Endothelial cell of umbilical vein (primary cell): ENCODE data around the gene P2RX1. TPM values are rescaled to one million over a fixed set of nuclear protein-coding genes. Genes with fewer than 3 reads are reported as not detected.

Source experiments
- BruUV-seq: library from RNA; stranded (reverse); fragments of 400-500 nt; replicated peaks from 2 replicates; lab custom pipeline; 2021; lab: Mats Ljungman, UMichigan
- CTCF ChIA-PET: fragments of 300-600, 350-600 bp; sonication (Branson Sonifier 250); formaldehyde crosslinking; loops from one replicate; lab custom pipeline; 2021; ENCODE audit warnings: antibody characterized with exemption, inconsistent platforms; lab: Charles Lee
- POLR2A ChIA-PET: fragments of 300-600, 350-600 bp; sonication (Branson Sonifier 250); formaldehyde crosslinking; loops from one replicate; lab custom pipeline; 2021; ENCODE audit warnings: antibody characterized with exemption, inconsistent platforms; lab: Charles Lee
- DNase-seq: peaks from one replicate; pipeline ENCODE4 v3.0.0-alpha.2; 2011; ENCODE audit warnings: low read depth, low spot score
- FAIRE-seq: peaks from 2 replicates; lab custom pipeline; 2011; peaks lifted over from hg19 to GRCh38; lab: Jason Lieb, UNC
- H2AFZ ChIP-seq: 2 replicates; pipeline ENCODE4 v1.6.0; 2012; ENCODE audit warnings: low read depth, low read length, control low read depth, inconsistent platforms
- H3K27ac ChIP-seq: 2 replicates; pipeline ENCODE4 v1.5.1; 2011; ENCODE audit warnings: low read depth, mild to moderate bottlenecking, control low read depth, low read length, moderate library complexity; ENCODE audit not compliant: insufficient read depth
- H3K27me3 ChIP-seq, 2 experiments: 2 replicates each; pipeline versions ENCODE4 v1.6.0 to v1.6.1; 2011; ENCODE audit warnings: low read length in 2 of 2, mixed read lengths in 1 of 2; ENCODE audit not compliant: control insufficient read depth in 2 of 2, insufficient read depth in 2 of 2
- H3K36me3 ChIP-seq, 2 experiments: 2 replicates in 1 of 2; 3 replicates in 1 of 2; pipeline ENCODE4 v1.5.1; 2011; ENCODE audit warnings: low read length in 2 of 2, mild to moderate bottlenecking in 1 of 2, moderate library complexity in 1 of 2; ENCODE audit not compliant: control insufficient read depth in 2 of 2, insufficient read depth in 2 of 2; ENCODE audit errors: extremely low read depth in 1 of 2
- H3K4me1 ChIP-seq: 3 replicates; pipeline ENCODE4 v1.5.1; 2011; ENCODE audit warnings: mild to moderate bottlenecking, low read length; ENCODE audit not compliant: control insufficient read depth, insufficient read depth; ENCODE audit errors: extremely low read depth
- H3K4me2 ChIP-seq: 2 replicates; pipeline ENCODE4 v1.6.1; 2011; ENCODE audit warnings: low read length, control low read depth, mixed read lengths; ENCODE audit not compliant: insufficient read depth
- H3K4me3 ChIP-seq, 3 experiments: fragments of 200-600 bp in 1 of 3; sonication (generic), shearing (Covaris generic) in 1 of 3; replicated peaks in 1 of 3; 2 replicates each; pipeline ENCODE4 v1.5.1; 2011 to 2016; ENCODE audit warnings: control low read depth in 3 of 3, low read length in 3 of 3, mild to moderate bottlenecking in 2 of 3, inconsistent platforms in 1 of 3, low read depth in 1 of 3, moderate library complexity in 1 of 3; ENCODE audit not compliant: insufficient read depth in 1 of 3
- H3K79me2 ChIP-seq: 2 replicates; pipeline ENCODE4 v1.6.0; 2012; ENCODE audit warnings: low read length, inconsistent platforms; ENCODE audit not compliant: control insufficient read depth, insufficient read depth
- H3K9ac ChIP-seq: replicated peaks from 2 replicates; pipeline ENCODE3; 2011; ENCODE audit warnings: low read length, control low read depth; ENCODE audit not compliant: insufficient read depth; ENCODE audit errors: extremely low read depth
- H3K9me1 ChIP-seq: replicated peaks from 3 replicates; pipeline ENCODE4 v1.6.0; 2011; ENCODE audit warnings: mild to moderate bottlenecking, low read length; ENCODE audit not compliant: control insufficient read depth, insufficient read depth; ENCODE audit errors: extremely low read depth
- H3K9me3 ChIP-seq: replicated peaks from 2 replicates; pipeline ENCODE4 v1.5.1; 2012; ENCODE audit warnings: low read length, inconsistent platforms; ENCODE audit not compliant: control insufficient read depth, insufficient read depth
- H4K20me1 ChIP-seq: replicated peaks from 2 replicates; pipeline ENCODE3; 2011; ENCODE audit warnings: mild to moderate bottlenecking, low read length; ENCODE audit not compliant: control insufficient read depth, insufficient read depth; ENCODE audit errors: extremely low read depth
- CTCF ChIP-seq, 2 donors: IDR thresholded peaks; 1 replicate in 1 of 2; 2 replicates in 1 of 2; pipeline ENCODE4 v1.5.1; 2011; ENCODE audit warnings: low read length in 2 of 2, mild to moderate bottlenecking in 2 of 2, moderate library complexity in 2 of 2, control low read depth in 1 of 2, inconsistent platforms in 1 of 2, low read depth in 1 of 2; ENCODE audit not compliant: insufficient read depth in 1 of 2; ENCODE audit errors: extremely low read depth in 1 of 2
- EZH2 ChIP-seq: IDR thresholded peaks from 2 replicates; pipeline ENCODE4 v1.6.1; 2012; ENCODE audit warnings: borderline replicate concordance, low read depth, mild to moderate bottlenecking, moderate library complexity, low read length, inconsistent platforms; ENCODE audit not compliant: severe bottlenecking
- GATA2 ChIP-seq: IDR thresholded peaks from 2 replicates; pipeline ENCODE4 v1.7.0; 2011; ENCODE audit warnings: low read depth, mild to moderate bottlenecking, moderate library complexity, mixed read lengths, low read length; ENCODE audit not compliant: insufficient read length, insufficient read depth
- JUN ChIP-seq: IDR thresholded peaks from 2 replicates; pipeline ENCODE4 v1.6.1; 2011; ENCODE audit warnings: borderline replicate concordance, low read depth; ENCODE audit not compliant: insufficient read length, insufficient read depth
- MYC ChIP-seq: IDR thresholded peaks from one replicate; pipeline ENCODE4 v1.6.1; 2011; ENCODE audit warnings: mild to moderate bottlenecking, low read depth, low read length
- POLR2AphosphoS5 ChIP-seq: IDR thresholded peaks from 2 replicates; pipeline ENCODE4 v1.6.1; 2012; ENCODE audit warnings: low read depth, mild to moderate bottlenecking, control low read depth, low read length, moderate library complexity; ENCODE audit not compliant: insufficient read depth
- dilution Hi-C: fragments of 300-500 bp; cut with MboI; formaldehyde crosslinking; loops from one replicate; pipeline ENCODE4 v1.15.0; 2019; ENCODE audit warnings: low sequenced_read_pairs; ENCODE audit not compliant: extremely low pct_ligation_motif_present
- intact Hi-C: fragments of 100-400 bp; cut with micrococcal nuclease; formaldehyde crosslinking; loops from one replicate; pipeline ENCODE4 v1.10.0; 2022
- polyA plus RNA-seq, 4 experiments: library from polyadenylated mRNA; depleted of rRNA in 3 of 4; stranded (reverse) in 3 of 4; unstranded in 1 of 4; fragments of >200 nt; gene quantifications; 2 replicates each; pipeline versions ENCODE4 v1.2.1 to v1.2.3, GENCODE V29; 2011 to 2012; ENCODE audit warnings: missing spikeins in 1 of 4
- total RNA-seq: library from RNA; stranded (reverse); gene quantifications from 2 replicates; pipeline ENCODE4 v1.2.3, GENCODE V29; 2021

P2RX1 gene
- total and polyA plus RNA-seq, 2 donors (not counting 3 experiments of a cell fraction or from before 2014, with no cell fraction given) = not detected

- Histone ChIP-seq H3K36me3 (peaks cover 0 to 5% of the 10 kb centered on the region in 2 experiments), H4K20me1 (no peaks in the 10 kb centered on the region), H3K27me3 (no peaks in the 10 kb centered on the region), H2AFZ (no peak overlapping the region), H3K4me1 (no peaks in the 10 kb centered on the region), H3K9ac (no peak overlapping the region), H3K9me3 (no peaks in the 10 kb centered on the region), H3K4me2 (no peak overlapping the region), H3K4me3 (no peak overlapping the region), H3K9me1 (no peaks in the 10 kb centered on the region), H3K27ac (no peak overlapping the region), H3K79me2 (no peaks in the 10 kb centered on the region)
- dilution Hi-C loops = no loop called here
- BruUV-seq = no TSS peak
- no peak for FAIRE-seq
- TF ChIP-seq CTCF (IDR thresholded peaks at IDR 0.05; ENCODE audit: extremely low read depth in 1 of 2, insufficient read depth in 1 of 2, low read depth in 1 of 2, low read length in 2 of 2) (no peak), EZH2 (no peak), MYC (no peak), JUN (no peak), POLR2AphosphoS5 (no peak), GATA2 (no peak)
- CTCF ChIA-PET = interaction anchor here (1.2 to 2.8 kb wide), 10 partner anchors 14 to 127 kb away, joined by 3 to 13 read pairs (median 4); no protein-coding TSS in a partner anchor
- intact Hi-C loops = loop anchor here (2.0 kb wide), 1 partner anchor 28 kb away; the partner anchor contains the start of gene CAMKK1
- POLR2A ChIA-PET = no interaction called here
- no peak for DNase-seq
These were observed 51.7 kb downstream of the P2RX1 start for GRCh38 chr17:3864534-3864933.
